K562 (cell line): ENCODE measurements around the gene MTA1. TPM values are rescaled to one million over a fixed set of nuclear protein-coding genes. Genes with fewer than 3 reads are reported as not detected.

ENCODE experiments used
- ATAC-seq: fragments of 200-7000 bp; cut with Tn5 transposase; 3 replicates; pipeline ENCODE4 v1.9.1; 2020; ENCODE audit warnings: moderate library complexity
- BruUV-seq: library from RNA; stranded (reverse); fragments of 400-500 nt; replicated peaks from 2 replicates; lab custom pipeline; 2021; lab: Mats Ljungman, UMichigan
- CTCF ChIA-PET: fragments of 300-600 bp; formaldehyde crosslinking; extraction: SDS; loops from one replicate; lab custom pipeline; 2021; ENCODE audit warnings: low intra/inter-chr PET ratio; lab: Yijun Ruan, JAX
- POLR2A ChIA-PET: fragments of 300-600, 350-650 bp; sonication (Branson Sonifier 250); formaldehyde crosslinking; extraction: SDS; loops from one replicate; lab custom pipeline; 2021; ENCODE audit warnings: antibody characterized with exemption, inconsistent platforms; lab: Yijun Ruan, JAX
- DNase-seq, 4 experiments: peaks; one replicate each; pipeline versions ENCODE4 v3.0.0 to v3.0.0-alpha.2; 2011 to 2018; ENCODE audit warnings: low spot score in 3 of 4, mixed read lengths in 3 of 4; ENCODE audit errors: extremely low read depth in 1 of 4
- FAIRE-seq: peaks from 2 replicates; lab custom pipeline; 2011; peaks lifted over from hg19 to GRCh38; lab: Jason Lieb, UNC
- H2AFZ ChIP-seq: 2 replicates; pipeline ENCODE4 v1.6.0; 2011; ENCODE audit warnings: low read depth, low read length, control low read depth, inconsistent platforms
- H3K27ac ChIP-seq: fragments of 200-600 bp; 3 replicates; pipeline ENCODE4 v1.8.0; 2011; ENCODE audit warnings: low read depth, mild to moderate bottlenecking, control low read depth, inconsistent platforms, low read length, moderate library complexity, mixed read lengths; ENCODE audit errors: extremely low read depth
- H3K27me3 ChIP-seq, 2 experiments: fragments of 300-600 bp in 1 of 2; 2 replicates in 1 of 2; 3 replicates in 1 of 2; pipeline versions ENCODE4 v1.6.0 to v1.8.0; 2011; ENCODE audit warnings: inconsistent platforms in 2 of 2, low read length in 2 of 2, mild to moderate bottlenecking in 1 of 2, mixed read lengths in 1 of 2, moderate library complexity in 1 of 2; ENCODE audit not compliant: control insufficient read depth in 2 of 2, insufficient read depth in 2 of 2
- H3K36me3 ChIP-seq: fragments of 300-600 bp; 3 replicates; pipeline ENCODE4 v1.8.0; 2011; ENCODE audit warnings: mild to moderate bottlenecking, low read length, inconsistent platforms; ENCODE audit not compliant: control insufficient read depth, insufficient read depth
- H3K4me1 ChIP-seq, 2 experiments: fragments of 200-600 bp in 1 of 2; replicated peaks in 1 of 2; 2 replicates in 1 of 2; 3 replicates in 1 of 2; pipeline versions ENCODE4 v1.5.1 to v1.8.0; 2011; ENCODE audit warnings: inconsistent platforms in 2 of 2, low read length in 2 of 2, mild to moderate bottlenecking in 1 of 2, mixed read lengths in 1 of 2, moderate library complexity in 1 of 2; ENCODE audit not compliant: control insufficient read depth in 2 of 2, insufficient read depth in 2 of 2
- H3K4me2 ChIP-seq: 2 replicates; pipeline ENCODE4 v1.6.1; 2011; ENCODE audit warnings: low read length, control low read depth, inconsistent platforms, mixed read lengths; ENCODE audit not compliant: insufficient read depth
- H3K4me3 ChIP-seq: fragments of 200-600 bp; sonication (generic), shearing (Covaris generic); 2 replicates; pipeline ENCODE4 v1.5.1; 2016; ENCODE audit warnings: control low read depth, inconsistent platforms
- H3K79me2 ChIP-seq: fragments of 200-600 bp; 3 replicates; pipeline ENCODE4 v1.8.0; 2011; ENCODE audit warnings: low read length, inconsistent platforms; ENCODE audit not compliant: control insufficient read depth, insufficient read depth
- H3K9ac ChIP-seq, 2 experiments: 2 replicates each; pipeline versions ENCODE4 v1.6.0 to v1.6.1; 2011; ENCODE audit warnings: low read depth in 2 of 2, low read length in 2 of 2, control low read depth in 1 of 2, inconsistent platforms in 1 of 2, mild to moderate bottlenecking in 1 of 2, mixed read lengths in 1 of 2; ENCODE audit not compliant: insufficient read depth in 1 of 2
- H3K9me1 ChIP-seq: one replicate; pipeline ENCODE4 v1.6.0; 2011; ENCODE audit warnings: inconsistent platforms, mild to moderate bottlenecking, low read length, moderate library complexity; ENCODE audit not compliant: control insufficient read depth, insufficient read depth
- H3K9me3 ChIP-seq: replicated peaks from 2 replicates; pipeline ENCODE4 v1.5.1; 2011; ENCODE audit warnings: low read depth, low read length, inconsistent platforms; ENCODE audit not compliant: control insufficient read depth, insufficient read depth
- H4K20me1 ChIP-seq: replicated peaks from 2 replicates; pipeline ENCODE4 v1.6.1; 2011; ENCODE audit warnings: low read length, inconsistent platforms, mixed read lengths; ENCODE audit not compliant: control insufficient read depth, insufficient read depth
- BCOR ChIP-seq: fragments of 450-650 bp; IDR thresholded peaks from 2 replicates; pipeline ENCODE4 v1.6.1; 2016
- CLOCK ChIP-seq: fragments of 250-450 bp; sonication (Bioruptor Pico); IDR thresholded peaks from 2 replicates; pipeline ENCODE4 v1.4.0; 2020; ENCODE audit warnings: mild to moderate bottlenecking, moderate library complexity, borderline replicate concordance
- PHF20 ChIP-seq: fragments of 450-650 bp; IDR thresholded peaks from 2 replicates; pipeline ENCODE4 v1.6.1; 2018; ENCODE audit not compliant: partially characterized antibody
- SIX5 ChIP-seq, 2 experiments: IDR thresholded peaks; 2 replicates each; pipeline ENCODE4 v1.6.1; 2011; ENCODE audit warnings: low read length in 2 of 2, borderline replicate concordance in 1 of 2, low read depth in 1 of 2, mild to moderate bottlenecking in 1 of 2, moderate library complexity in 1 of 2; ENCODE audit not compliant: insufficient read depth in 1 of 2
- SP1 ChIP-seq: sonication (generic); formaldehyde crosslinking; IDR thresholded peaks from 2 replicates; pipeline ENCODE4 v1.8.1; 2022; ENCODE audit warnings: mild to moderate bottlenecking, missing genetic modification reagents
- ZNF354B ChIP-seq: fragments of 250-450 bp; sonication (Bioruptor Pico); IDR thresholded peaks from 2 replicates; pipeline ENCODE4 v1.4.0; 2020
- ZNF407 ChIP-seq: fragments of 450-650 bp; IDR thresholded peaks from 2 replicates; pipeline ENCODE4 v1.6.1; 2016; ENCODE audit warnings: low read depth
- WGBS: fragments of 100-300 bp; shearing (Covaris generic); methylation state at CpG from one replicate; pipeline ENCODE4 v1.1.6; 2016; ENCODE audit warnings: low coverage, mixed read lengths; ENCODE audit not compliant: insufficient coverage; ENCODE audit errors: missing lambda C conversion rate; 5-methylcytosine and 5-hydroxymethylcytosine counted together
- in situ Hi-C: fragments of 300-500 bp; cut with MboI; formaldehyde crosslinking; loops from 4 replicates; pipeline ENCODE4 v1.15.0; 2018; ENCODE audit warnings: inconsistent platforms, mixed read lengths
- intact Hi-C: fragments of 100-400 bp; cut with micrococcal nuclease; formaldehyde crosslinking; loops from 2 replicates; pipeline ENCODE4 v1.14.2; 2022
- polyA plus RNA-seq, 8 experiments: library from polyadenylated mRNA; depleted of rRNA in 4 of 8; stranded (reverse) in 5 of 8; unstranded in 3 of 8; fragments of >200 nt; fragmentation: Nextera tagmentation in 2 of 8; fragmentation: Illumina TruSeq in 1 of 8; extraction: Ambion mirVana in 2 of 8; extraction: Trizol in 1 of 8; gene quantifications; 2 replicates each; pipeline versions ENCODE4 v1.2.1 to v1.2.3, GENCODE V29; 2011 to 2014; ENCODE audit warnings: inconsistent platforms in 1 of 8, missing spikeins in 1 of 8
- total RNA-seq, 7 experiments: library from RNA; depleted of rRNA in 6 of 7; stranded (reverse); fragments of >200 nt in 6 of 7; fragmentation: Illumina TruSeq in 2 of 7; extraction: Trizol in 2 of 7; gene quantifications; 2 replicates each; pipeline versions ENCODE4 v1.2.1 to v1.2.3, GENCODE V29; 2011 to 2021; ENCODE audit warnings: low replicate concordance in 1 of 7

The MTA1 gene
- total and polyA plus RNA-seq, 9 of the 15 experiments (the other 6 are each of a cell fraction or from before 2014, with no cell fraction given): 0.13 to 118 (median 32.3) TPM

GRCh38 chr14:105503296-105503640, 83.6 kb downstream of the MTA1 start:
- H2AFZ ChIP-seq: no peak overlapping the region
- H3K27ac ChIP-seq: no peak overlapping the region
- DNase-seq (no peak), FAIRE-seq (no peak), ATAC-seq (no peak)
- H3K27me3 ChIP-seq: peaks cover 9 to 25% of the 10 kb centered on the region in 2 experiments
- CTCF ChIA-PET: no interaction called here
- no peak overlapping the region for H3K4me3 ChIP-seq
- no peak overlapping the region for H3K4me2 ChIP-seq
- no peak for TF ChIP-seq ZNF407
- no peak for TF ChIP-seq SIX5 (IDR thresholded peaks at IDR 0.05; ENCODE audit: borderline replicate concordance in 1 of 2, insufficient read depth in 1 of 2, low read depth in 1 of 2, low read length in 2 of 2)
- TF ChIP-seq SP1: no peak
- TF ChIP-seq BCOR: no peak
- TF ChIP-seq PHF20: no peak
- TF ChIP-seq CLOCK: no peak
- TF ChIP-seq ZNF354B (CRISPR knock-in tag): no peak
- 27% methylated on average over 2 of the region's 7 CpGs for WGBS
- H3K4me1 ChIP-seq: peaks cover 0 to 27% of the 10 kb centered on the region in 2 experiments; a peak in 2 of 5 replicates
- BruUV-seq: no TSS peak
- in situ Hi-C loops: no loop called here
- no peak overlapping the region for H3K9ac ChIP-seq
- POLR2A ChIA-PET: interaction anchor here (1.0 kb wide), 1 partner anchor 11 kb away, joined by 5 read pairs; no protein-coding TSS in a partner anchor
- no peaks in the 10 kb centered on the region for H3K36me3 ChIP-seq
- no peaks in the 10 kb centered on the region for H4K20me1 ChIP-seq
- intact Hi-C loops: no loop called here
- no peaks in the 10 kb centered on the region for H3K9me1 ChIP-seq
- H3K79me2 ChIP-seq: no peaks in the 10 kb centered on the region
- H3K9me3 ChIP-seq: no peaks in the 10 kb centered on the region
